DMS153 treated with DMSO at 0.1 percent for 48 hours (cell line): ENCODE results near the gene BMP8B.

Experiments used
- DNase-seq: peaks from one replicate; lab custom pipeline; 2025; ENCODE audit not compliant: unreplicated experiment; lab: John Stamatoyannopoulos, UW

BMP8B gene

DNA sequence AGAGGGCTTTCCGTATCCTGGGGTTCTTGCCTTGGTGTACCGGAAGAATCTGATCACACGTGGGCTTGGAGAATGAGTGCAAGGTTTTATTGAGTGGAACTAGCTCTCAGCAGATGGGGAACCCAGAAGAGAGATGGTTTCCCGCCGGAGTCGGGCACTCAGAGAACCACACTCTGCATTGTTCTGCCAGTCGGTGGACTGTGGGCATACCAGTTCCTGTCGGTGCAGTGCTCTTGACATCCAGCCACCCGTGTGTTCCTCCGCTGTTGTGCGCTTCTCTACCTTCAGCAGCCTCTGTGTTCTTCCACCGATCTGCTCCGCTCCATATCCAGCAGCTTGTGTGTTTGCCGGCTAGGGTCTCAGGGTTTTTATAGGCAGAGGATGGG, 60.7 kb downstream of the BMP8B start:
- peak; percentile 70 for DNase-seq

GRCh38 chr1:39727221-39727931, 61.3 kb downstream of the BMP8B start:
- DNase-seq = no peak

DNA sequence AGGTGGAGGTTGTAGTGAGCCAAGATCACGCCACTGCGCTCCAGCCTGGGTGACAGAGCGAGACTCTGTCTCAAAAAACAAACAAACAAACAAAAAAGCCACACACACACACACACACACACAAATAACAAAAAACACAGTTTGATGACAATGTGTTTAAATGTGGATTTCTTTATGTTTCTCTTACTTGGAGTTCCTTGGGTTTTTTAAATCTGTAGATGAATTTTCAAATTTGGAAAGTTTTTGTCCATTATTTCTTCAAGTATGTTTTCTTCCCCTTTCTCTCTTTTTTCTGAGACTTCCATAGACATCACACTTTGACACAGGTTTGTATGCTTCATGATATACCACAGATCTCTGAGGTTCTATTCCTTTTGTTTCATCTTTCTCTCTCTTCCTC, 62.1 kb downstream of the BMP8B start:
- no peak for DNase-seq

DNA sequence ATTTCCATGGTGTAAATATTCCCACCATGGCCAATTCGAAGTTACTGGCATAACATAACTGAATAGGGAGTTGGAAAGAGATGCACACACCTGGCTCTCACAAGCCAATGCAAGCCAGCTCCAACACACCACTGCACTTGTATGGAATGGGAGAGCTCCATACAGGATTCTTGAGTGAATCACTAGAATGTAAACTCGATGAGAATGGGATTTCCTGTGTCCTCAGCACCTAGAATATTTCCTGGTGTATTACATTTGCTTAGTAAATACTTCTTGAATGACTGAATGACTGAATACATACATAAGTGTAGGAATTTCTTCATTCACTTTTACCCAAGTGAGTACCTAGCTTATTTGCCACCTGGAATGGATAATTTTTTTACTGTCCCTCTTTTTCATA, 66.2 kb downstream of the BMP8B start:
- no peak for DNase-seq

DNA sequence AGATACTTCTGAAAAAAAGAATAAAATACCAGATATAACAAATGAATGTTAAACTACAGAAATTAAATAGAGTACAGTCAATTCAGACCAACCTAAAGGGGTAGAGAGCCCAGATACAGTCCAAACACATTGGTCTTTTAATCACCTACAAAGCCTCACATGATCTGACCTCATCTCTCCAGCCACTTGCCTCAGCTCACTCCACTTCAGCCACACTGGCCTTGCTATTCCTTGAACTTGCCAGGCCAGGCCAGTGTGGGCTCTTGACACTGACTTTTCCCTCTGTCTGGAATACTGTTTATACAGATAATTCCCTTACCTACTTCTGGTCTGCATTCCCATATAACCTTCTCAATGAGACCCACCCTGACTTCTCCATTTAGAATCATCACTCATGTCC, 67.0 kb downstream of the BMP8B start:
- no peak for DNase-seq

- peak; percentile 99 for DNase-seq
Measured at GRCh38 chr1:39720094-39720999, 68.3 kb downstream of the BMP8B start.

DNA sequence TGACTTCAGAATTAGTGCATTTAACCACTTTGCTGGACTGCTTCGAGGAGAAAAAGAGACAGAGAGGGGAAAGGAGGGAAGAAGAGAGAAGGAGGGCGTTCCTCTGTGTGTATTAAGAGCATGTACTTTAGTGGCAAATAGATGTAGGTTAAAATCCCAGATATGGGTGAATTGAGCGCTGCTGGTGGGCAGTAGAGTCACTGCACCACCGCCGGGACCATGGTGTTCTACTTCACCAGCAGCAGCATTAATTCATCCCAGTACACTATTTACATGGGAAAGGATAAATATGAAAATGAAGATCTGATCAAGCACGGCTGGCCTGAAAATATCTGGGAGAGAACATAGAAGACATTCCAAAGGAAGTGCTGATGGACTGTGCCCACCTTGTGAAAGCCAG, 70.9 kb downstream of the BMP8B start:
- DNase-seq = no peak

DNA sequence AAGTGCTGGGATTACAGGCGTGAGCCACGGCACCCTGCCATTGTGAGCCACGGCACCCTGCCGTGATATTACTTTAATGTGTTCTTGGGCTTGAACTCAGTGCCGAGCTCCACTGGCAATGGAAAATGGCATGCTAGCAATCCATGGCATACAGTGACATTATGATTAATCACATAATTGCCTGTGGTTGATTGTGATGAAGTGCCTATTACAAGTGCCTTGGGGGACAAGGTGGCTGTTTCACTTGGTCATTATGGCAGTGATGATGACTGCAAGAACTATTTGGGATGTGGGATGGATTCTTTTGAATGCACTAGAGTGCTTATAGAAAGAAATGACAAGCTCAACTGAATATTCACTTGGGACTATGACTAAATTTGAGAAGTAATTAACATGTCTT, 75.1 kb downstream of the BMP8B start:
- no peak for DNase-seq

- no peak for DNase-seq
Measured at GRCh38 chr1:39711966-39712340, 76.7 kb downstream of the BMP8B start.

DNA sequence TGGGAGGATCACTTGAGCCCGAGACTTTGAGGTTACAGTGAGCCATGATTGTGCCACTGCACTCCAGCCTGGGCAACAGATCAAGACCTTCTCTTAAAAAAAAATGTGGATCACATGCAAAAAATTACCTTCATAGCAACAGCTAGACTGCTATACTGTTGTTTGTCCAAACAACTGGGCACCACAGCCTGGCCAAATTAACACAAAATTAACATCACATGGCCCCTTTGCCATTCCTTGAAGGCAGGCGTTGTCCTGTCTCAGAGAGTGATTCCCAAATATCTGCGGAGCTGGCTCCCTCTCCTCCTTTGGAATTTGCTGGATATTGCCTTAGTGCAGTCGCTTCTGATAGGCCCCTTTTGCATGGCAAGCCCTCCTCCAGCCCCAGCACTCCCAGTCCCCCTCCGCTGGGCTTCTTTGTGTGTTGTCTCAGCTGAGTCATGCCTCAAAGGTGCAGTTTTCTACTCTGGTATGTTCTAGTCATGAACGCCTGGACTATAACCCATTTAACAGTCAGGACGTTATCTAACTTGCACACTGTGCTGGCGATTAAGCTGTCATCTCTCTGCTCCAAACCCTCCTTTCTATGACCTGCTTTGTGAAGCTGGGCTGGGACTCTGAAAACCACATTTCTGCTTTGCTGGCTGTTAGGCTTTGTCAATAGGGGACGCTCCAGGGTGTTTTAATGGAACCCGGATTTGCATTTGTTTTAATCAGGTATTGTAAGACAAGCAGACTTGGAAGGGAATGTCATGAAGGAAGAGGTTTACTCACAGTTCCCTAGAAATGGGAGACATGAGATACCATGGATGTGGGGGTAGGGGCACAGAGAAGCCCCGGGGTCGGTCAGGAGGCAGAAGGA, 77.3 kb downstream of the BMP8B start:
- no peak for DNase-seq

- DNase-seq = no peak
Measured at GRCh38 chr1:39707506-39707905, 81.2 kb downstream of the BMP8B start.
